ENCODE measurements around the gene C9orf153.

C9orf153 gene

GRCh38 chr9:86282077-86282978 lies 22.9 kb upstream of the C9orf153 start, which contains the start of gene ISCA1:
Gene ISCA1 (minus strand): TSS chr9:86282538. CDS start chr9:86282458, 80 bp downstream.
- peaks cover 37% of the 10 kb centered on the region for H3K79me2 ChIP-seq (ENCODE audit: insufficient read depth, low read length)
- H3K36me3 ChIP-seq (ENCODE audit: low read length): no peaks in the 10 kb centered on the region
- no peaks in the 10 kb centered on the region for H3K9me2 ChIP-seq (replicated peaks; ENCODE audit: insufficient read depth, low read length)
- H3K4me3 ChIP-seq (ENCODE audit: insufficient read depth, low read length, poor library complexity, severe bottlenecking): peak within 1 kb of the TSS; percentile 85
- H3K27me3 ChIP-seq (ENCODE audit: low read length): no peaks in the 10 kb centered on the region
- peak within 1 kb of the TSS; percentile 67 for H3K9ac ChIP-seq (ENCODE audit: low read length)
- no peaks in the 10 kb centered on the region for H3K9me3 ChIP-seq (ENCODE audit: insufficient read depth, low read length)
- H3K27ac ChIP-seq (ENCODE audit: low read depth, low read length): peak within 1 kb of the TSS; percentile 74
- peak within 1 kb of the TSS; percentile 80 for H2AFZ ChIP-seq (ENCODE audit: low read depth, low read length, severe bottlenecking)
- no peaks in the 10 kb centered on the region for H4K20me1 ChIP-seq (ENCODE audit: low read depth, low read length)
- peaks cover 4% of the 10 kb centered on the region; the same call in 1 of the 2 replicates for H3F3A ChIP-seq (ENCODE audit: insufficient read depth)
- no peak for TF ChIP-seq CTCF (IDR thresholded peaks at IDR 0.05; ENCODE audit: insufficient read depth, low read length, poor library complexity, severe bottlenecking)
- TF ChIP-seq EZH2phosphoT487 (conservative IDR thresholded peaks at IDR 0.05; ENCODE audit: low read length): no peak
- peak within 1 kb of the TSS; percentile 92 for H3K4me2 ChIP-seq (ENCODE audit: low read depth, low read length, poor library complexity, severe bottlenecking)

GRCh38 chr9:86281593-86282076 lies 22.2 kb upstream of the C9orf153 start:
- H3K27me3 ChIP-seq (ENCODE audit: low read length): no peaks in the 10 kb centered on the region
- H4K20me1 ChIP-seq (ENCODE audit: low read depth, low read length): no peaks in the 10 kb centered on the region
- H3K4me2 ChIP-seq (ENCODE audit: low read depth, low read length, poor library complexity, severe bottlenecking): peak overlapping the region; percentile 92
- no peaks in the 10 kb centered on the region for H3K9me3 ChIP-seq (ENCODE audit: insufficient read depth, low read length)
- H3K4me3 ChIP-seq (ENCODE audit: insufficient read depth, low read length, poor library complexity, severe bottlenecking): peak overlapping the region; percentile 85
- TF ChIP-seq CTCF (IDR thresholded peaks at IDR 0.05; ENCODE audit: insufficient read depth, low read length, poor library complexity, severe bottlenecking) (no peak), EZH2phosphoT487 (conservative IDR thresholded peaks at IDR 0.05; ENCODE audit: low read length) (no peak)
- peak overlapping the region; percentile 80 for H2AFZ ChIP-seq (ENCODE audit: low read depth, low read length, severe bottlenecking)
- peak overlapping the region; percentile 67 for H3K9ac ChIP-seq (ENCODE audit: low read length)
- H3K79me2 ChIP-seq (ENCODE audit: insufficient read depth, low read length): peaks cover 44% of the 10 kb centered on the region
- no peaks in the 10 kb centered on the region for H3K9me2 ChIP-seq (replicated peaks; ENCODE audit: insufficient read depth, low read length)
- peaks cover 4% of the 10 kb centered on the region; the same call in 1 of the 2 replicates for H3F3A ChIP-seq (ENCODE audit: insufficient read depth)
- H3K27ac ChIP-seq (ENCODE audit: low read depth, low read length): peak overlapping the region; percentile 74
- no peaks in the 10 kb centered on the region for H3K36me3 ChIP-seq (ENCODE audit: low read length)

GRCh38 chr9:86280580-86280979 lies 21.1 kb upstream of the C9orf153 start:
- TF ChIP-seq CTCF (IDR thresholded peaks at IDR 0.05; ENCODE audit: insufficient read depth, low read length, poor library complexity, severe bottlenecking) (no peak), EZH2phosphoT487 (conservative IDR thresholded peaks at IDR 0.05; ENCODE audit: low read length) (no peak)
- H3K27me3 ChIP-seq (ENCODE audit: low read length): no peaks in the 10 kb centered on the region
- peak overlapping the region; percentile 67; the same call in 1 of the 2 replicates for H3K9ac ChIP-seq (ENCODE audit: low read length)
- no peaks in the 10 kb centered on the region for H3K36me3 ChIP-seq (ENCODE audit: low read length)
- H3K79me2 ChIP-seq (ENCODE audit: insufficient read depth, low read length): peaks cover 49% of the 10 kb centered on the region
- H2AFZ ChIP-seq (ENCODE audit: low read depth, low read length, severe bottlenecking): no peak overlapping the region
- peak overlapping the region; percentile 92 for H3K4me2 ChIP-seq (ENCODE audit: low read depth, low read length, poor library complexity, severe bottlenecking)
- H3K4me3 ChIP-seq (ENCODE audit: insufficient read depth, low read length, poor library complexity, severe bottlenecking): no peak overlapping the region
- H4K20me1 ChIP-seq (ENCODE audit: low read depth, low read length): no peaks in the 10 kb centered on the region
- H3K9me2 ChIP-seq (replicated peaks; ENCODE audit: insufficient read depth, low read length): no peaks in the 10 kb centered on the region
- H3K9me3 ChIP-seq (ENCODE audit: insufficient read depth, low read length): no peaks in the 10 kb centered on the region
- no peak overlapping the region for H3K27ac ChIP-seq (ENCODE audit: low read depth, low read length)
- H3F3A ChIP-seq (ENCODE audit: insufficient read depth): peaks cover 6% of the 10 kb centered on the region; the same call in 1 of the 2 replicates
